ENCODE results near the gene RNF126.

DNA sequence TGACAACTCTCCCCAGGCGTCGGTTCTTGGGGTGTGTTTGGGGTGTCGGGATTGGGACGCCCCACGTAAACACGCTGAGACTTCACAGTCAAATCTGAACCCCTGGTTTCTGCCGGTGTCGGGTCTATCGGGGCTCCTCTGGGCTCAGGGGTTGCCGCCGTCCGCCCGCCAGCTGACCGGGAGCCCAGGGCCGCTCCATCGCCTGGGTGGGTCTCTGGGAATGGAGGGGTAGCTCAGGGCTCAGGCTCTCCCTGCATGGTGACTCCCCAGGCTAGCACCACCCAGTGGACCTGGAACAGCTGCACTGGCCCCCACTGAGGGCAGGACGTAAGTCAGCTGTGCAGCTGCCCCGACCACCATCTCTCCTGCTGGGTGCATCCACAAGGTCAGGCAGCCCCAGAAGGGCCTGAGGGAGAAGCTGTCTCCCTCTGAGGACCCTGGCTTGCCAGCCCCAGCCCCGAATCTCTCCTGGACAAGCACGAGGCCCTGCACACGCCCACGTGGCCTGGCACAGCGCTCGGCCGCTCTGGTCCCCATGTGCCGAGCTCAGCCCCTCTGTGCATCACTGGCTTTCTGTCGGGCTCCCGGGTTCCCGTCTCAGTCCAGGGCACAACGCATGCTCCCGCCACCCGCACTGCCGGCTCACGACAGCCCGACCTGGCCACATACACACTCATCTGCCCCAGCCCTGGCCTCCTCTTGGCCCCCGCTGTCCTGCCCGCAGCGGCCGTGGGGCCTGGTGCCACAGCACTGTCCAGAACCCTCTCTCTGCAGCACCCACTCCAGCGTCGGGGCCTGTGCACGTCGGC, 6.1 kb downstream of the RNF126 start:
- TF ChIP-seq PAX5 (IDR thresholded peaks at IDR 0.05; ENCODE audit: insufficient read depth, low read length, severe bottlenecking) (no peak), POLR2A (IDR thresholded peaks at IDR 0.05; ENCODE audit: low read depth, low read length) (no peak), POLR2AphosphoS5 (IDR thresholded peaks at IDR 0.05; ENCODE audit: low read depth, low read length) (no peak), TAF1 (IDR thresholded peaks at IDR 0.05; ENCODE audit: low read depth, low read length) (no peak), POU2F2 (IDR thresholded peaks at IDR 0.05; ENCODE audit: low read depth, low read length) (no peak)
